Fibroblast of mammary gland (primary cell): ENCODE measurements around the gene AMMECR1L.
A peak's percentile ranks its signal among the peaks of the same experiment; 100 is the strongest.
"Not testable (repeated sequence)": the region's sequence is repeated elsewhere in the genome, so short reads cannot be mapped to it uniquely, and the experiment has no call there.

Experiments
- DNase-seq: peaks from one replicate; pipeline ENCODE4 v3.0.0-alpha.2; 2010; ENCODE audit warnings: low read depth
- H3K4me3 ChIP-seq: 2 replicates; pipeline ENCODE4 v1.5.1; 2011; ENCODE audit warnings: low read depth, mild to moderate bottlenecking, low read length, moderate library complexity; ENCODE audit not compliant: control insufficient read depth
- CTCF ChIP-seq: conservative IDR thresholded peaks from 2 replicates; pipeline ENCODE4 v1.5.1; 2011; ENCODE audit warnings: low read depth, low read length, inconsistent platforms; ENCODE audit not compliant: control insufficient read depth, insufficient read depth

AMMECR1L gene

GRCh38 chr2:127901339-127902056 is 15.7 kb upstream of the AMMECR1L start:
- no peak overlapping the region for H3K4me3 ChIP-seq
- TF ChIP-seq CTCF = no peak
- peak; percentile 57 for DNase-seq

GRCh38 chr2:127897531-127898211 is 11.9 kb upstream of the AMMECR1L start:
- TF ChIP-seq CTCF = no peak
- DNase-seq = no peak

GRCh38 chr2:127893494-127893893 is 7.7 kb upstream of the AMMECR1L start:
- TF ChIP-seq CTCF = no peak
- DNase-seq = no peak
- no peak overlapping the region for H3K4me3 ChIP-seq

More at GRCh38 chr2:127897531-127898211, 11.9 kb upstream of the AMMECR1L start:
- H3K4me3 ChIP-seq = no peak overlapping the region

GRCh38 chr2:127893033-127893432 is 7.3 kb upstream of the AMMECR1L start:
- no peak for TF ChIP-seq CTCF
- no peak for DNase-seq
- no peak overlapping the region for H3K4me3 ChIP-seq

GRCh38 chr2:127891811-127892210 is 6.1 kb upstream of the AMMECR1L start:
- TF ChIP-seq CTCF = no peak
- DNase-seq = peak; percentile 9
- H3K4me3 ChIP-seq = no peak overlapping the region

GRCh38 chr2:127890756-127891155 is 5.0 kb upstream of the AMMECR1L start:
- not testable (repeated sequence) for DNase-seq

DNA sequence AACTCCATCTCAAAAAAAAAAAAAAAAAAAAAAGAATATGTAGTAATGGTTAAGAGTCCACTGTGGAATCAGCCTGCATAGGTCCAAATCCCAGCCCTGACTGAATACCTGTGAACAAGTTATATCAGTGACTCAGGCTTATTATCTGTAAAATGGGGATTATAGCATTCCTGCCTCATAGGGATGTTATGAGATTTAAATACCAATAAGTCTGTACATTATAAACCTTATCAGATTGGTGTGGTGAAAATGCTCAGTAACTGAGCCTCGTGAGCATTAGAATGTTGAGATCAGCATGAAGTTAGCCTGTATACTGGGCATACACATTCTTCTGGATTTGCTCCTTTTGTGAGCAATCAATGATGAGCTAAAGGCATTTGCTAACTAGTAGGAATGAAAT is 3.0 kb upstream of the AMMECR1L start:
- TF ChIP-seq CTCF = no peak
- no peak overlapping the region for H3K4me3 ChIP-seq
- no peak for DNase-seq

More at GRCh38 chr2:127890756-127891155, 5.0 kb upstream of the AMMECR1L start:
- not testable (repeated sequence) for H3K4me3 ChIP-seq
